HTR-8/SVneo (cell line): ENCODE measurements around the gene UBAP2L.
"Not testable (repeated sequence)": the region's sequence is repeated elsewhere in the genome, so short reads cannot be mapped to it uniquely, and the experiment has no call there.

Experiments
- DNase-seq: peaks from one replicate; pipeline ENCODE4 v3.0.0; 2011; ENCODE audit warnings: low spot score, mixed read lengths; ENCODE audit not compliant: insufficient read length
- FAIRE-seq: peaks from 2 replicates; lab custom pipeline; 2011; peaks lifted over from hg19 to GRCh38; lab: Jason Lieb, UNC

The UBAP2L gene

DNA sequence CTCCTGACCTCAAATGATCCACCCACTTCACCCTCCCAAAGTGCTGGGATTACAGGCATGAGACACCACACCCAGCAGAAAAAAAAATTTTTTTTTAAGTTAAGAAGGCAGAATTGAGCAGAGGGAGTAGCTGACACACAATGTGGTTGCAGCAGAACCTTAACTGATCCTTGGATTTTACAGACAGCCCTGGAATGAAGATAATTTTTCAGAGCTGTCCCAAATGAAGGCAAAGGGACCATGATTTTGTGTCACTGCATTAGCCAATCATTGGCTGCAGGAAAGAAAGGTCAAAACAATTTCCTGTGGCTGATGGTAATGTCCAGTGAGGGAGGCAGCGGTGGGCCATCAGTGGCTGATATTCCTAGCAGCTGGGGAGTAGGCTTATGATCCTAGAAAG, 80.8 kb downstream of the UBAP2L start:
- FAIRE-seq: no peak
- DNase-seq: no peak

- DNase-seq (no peak), FAIRE-seq (no peak)
Measured at GRCh38 chr1:154304664-154305337, 84.0 kb downstream of the UBAP2L start.

DNA sequence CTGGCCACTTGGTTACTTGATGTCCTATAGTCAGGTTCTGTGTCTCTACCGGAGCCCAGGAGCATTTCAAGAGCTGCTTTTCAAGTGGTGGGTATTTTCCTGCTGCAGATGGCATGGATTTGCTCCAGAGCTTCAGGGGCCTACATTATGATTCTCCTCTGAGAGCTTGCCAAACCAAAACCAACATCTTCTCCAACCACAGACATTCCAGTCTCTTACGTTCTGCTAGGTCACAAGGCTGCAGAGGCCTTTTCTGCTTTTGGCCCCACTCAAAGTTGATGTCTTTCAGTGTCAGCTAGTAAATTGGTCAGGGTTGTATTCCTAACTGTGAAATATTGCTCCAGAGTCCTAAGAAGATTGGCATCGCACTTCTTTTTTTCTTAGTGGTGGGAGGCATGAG, 85.4 kb downstream of the UBAP2L start:
- DNase-seq (no peak), FAIRE-seq (no peak)

GRCh38 chr1:154307670-154308270, 87.0 kb downstream of the UBAP2L start:
- FAIRE-seq, DNase-seq: not testable (repeated sequence)

GRCh38 chr1:154309136-154309535, 88.4 kb downstream of the UBAP2L start:
- not testable (repeated sequence) for FAIRE-seq, DNase-seq

DNA sequence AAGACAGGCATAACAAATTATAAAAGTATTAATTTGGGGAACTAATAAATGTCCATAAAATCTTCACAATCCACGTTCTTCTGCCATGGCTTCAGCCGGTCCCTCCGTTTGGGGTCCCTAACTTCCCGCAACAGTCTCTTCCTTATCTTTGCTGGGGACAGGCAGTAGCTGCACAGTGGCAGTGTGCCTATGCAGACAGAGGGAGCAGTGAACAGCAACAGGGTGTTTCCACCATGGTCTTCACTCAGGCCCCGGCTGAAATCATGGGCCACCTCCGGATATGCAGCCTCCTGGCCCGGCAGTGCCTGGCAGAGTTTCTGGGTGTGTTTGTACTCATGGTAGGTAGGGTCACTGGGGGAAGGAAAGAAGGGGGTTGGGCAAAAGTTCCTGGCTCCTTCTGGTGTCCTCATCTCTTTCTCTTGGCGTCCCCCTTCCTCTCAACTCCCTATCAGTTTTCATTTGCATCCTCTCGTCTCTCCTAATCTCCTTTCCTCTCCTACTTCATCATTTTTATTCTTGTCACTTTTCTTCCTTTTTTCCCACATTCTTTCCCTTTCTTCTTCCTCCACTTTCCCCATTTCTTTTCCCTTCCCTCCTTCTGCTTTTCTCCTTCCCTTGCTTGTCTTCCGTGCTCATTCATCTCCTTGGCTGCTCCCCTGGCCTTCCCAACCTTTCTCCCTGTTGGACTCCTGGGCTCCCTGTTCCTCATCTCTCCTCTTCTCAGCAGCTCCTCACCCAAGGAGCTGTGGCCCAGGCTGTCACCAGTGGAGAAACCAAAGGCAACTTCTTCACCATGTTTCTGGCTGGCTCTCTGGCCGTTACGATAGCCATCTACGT, 91.7 kb downstream of the UBAP2L start:
- FAIRE-seq: not testable (repeated sequence)

DNA sequence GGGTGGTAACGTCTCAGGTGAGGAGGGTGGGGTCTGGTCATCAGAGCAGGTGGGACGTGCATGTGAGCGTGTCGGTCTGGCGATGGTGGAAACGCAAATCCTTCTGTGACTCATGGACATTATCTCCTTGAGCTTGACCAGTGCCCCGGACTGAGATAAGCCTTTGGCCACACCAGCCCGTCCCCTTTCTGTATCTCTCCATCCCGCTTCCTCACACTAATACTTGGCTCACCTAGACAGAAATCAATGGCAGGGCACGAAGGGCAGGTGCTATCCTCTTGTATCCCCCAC, 92.3 kb downstream of the UBAP2L start:
- FAIRE-seq (no peak), DNase-seq (no peak)

More for the DNA sequence above, 91.7 kb downstream of the UBAP2L start:
- DNase-seq: not testable (repeated sequence)

GRCh38 chr1:154314226-154314625, 93.5 kb downstream of the UBAP2L start:
- not testable (repeated sequence) for FAIRE-seq, DNase-seq

- FAIRE-seq (no peak), DNase-seq (no peak)
Measured at GRCh38 chr1:154316704-154317103, 95.9 kb downstream of the UBAP2L start.

GRCh38 chr1:154318386-154318785, 97.6 kb downstream of the UBAP2L start:
- FAIRE-seq (no peak), DNase-seq (no peak)
